Stimulated activated naive CD8-positive, alpha-beta T cell treated with anti-CD3 and anti-CD28 coated beads, Interleukin-15, Interleukin-2, amounts not matched to agents 100 ng/mL and 50 ng/mL, for 24 hours (primary cell): Measurements from ENCODE around the gene NFATC2.

Experiments used
- H3K27ac Mint-ChIP-seq: one replicate; pipeline ENCODE4 v1.8.0; 2021; ENCODE audit warnings: mild to moderate bottlenecking, mixed read lengths
- H3K27me3 Mint-ChIP-seq: one replicate; pipeline ENCODE4 v1.8.0; 2021; ENCODE audit warnings: mixed read lengths
- H3K36me3 Mint-ChIP-seq: one replicate; pipeline ENCODE4 v1.8.0; 2021; ENCODE audit warnings: low read depth, mixed read lengths
- H3K4me1 Mint-ChIP-seq: one replicate; pipeline ENCODE4 v1.8.0; 2021; ENCODE audit warnings: low read depth, mixed read lengths
- H3K4me3 Mint-ChIP-seq: one replicate; pipeline ENCODE4 v1.8.0; 2021; ENCODE audit warnings: mild to moderate bottlenecking, mixed read lengths
- H3K9me3 Mint-ChIP-seq: one replicate; pipeline ENCODE4 v1.8.0; 2021; ENCODE audit warnings: mixed read lengths

Gene NFATC2

GRCh38 chr20:51368461-51369211 is 173.9 kb downstream of the NFATC2 start:
- H3K27ac Mint-ChIP-seq: no peak overlapping the region
- peaks cover 4% of the 10 kb centered on the region for H3K9me3 Mint-ChIP-seq
- H3K27me3 Mint-ChIP-seq: no peaks in the 10 kb centered on the region
- no peak overlapping the region for H3K4me3 Mint-ChIP-seq
- peaks cover 4% of the 10 kb centered on the region for H3K36me3 Mint-ChIP-seq
- H3K4me1 Mint-ChIP-seq: peaks cover 4% of the 10 kb centered on the region

GRCh38 chr20:51366155-51366886 is 176.2 kb downstream of the NFATC2 start:
- H3K9me3 Mint-ChIP-seq: peaks cover 4% of the 10 kb centered on the region
- H3K4me1 Mint-ChIP-seq: peaks cover 4% of the 10 kb centered on the region
- peaks cover 4% of the 10 kb centered on the region for H3K36me3 Mint-ChIP-seq
- H3K27ac Mint-ChIP-seq: no peak overlapping the region
- H3K4me3 Mint-ChIP-seq: no peak overlapping the region
- H3K27me3 Mint-ChIP-seq: no peaks in the 10 kb centered on the region

- no peak overlapping the region for H3K27ac Mint-ChIP-seq
- peaks cover 4% of the 10 kb centered on the region for H3K36me3 Mint-ChIP-seq
- H3K9me3 Mint-ChIP-seq: peaks cover 4% of the 10 kb centered on the region
- H3K4me1 Mint-ChIP-seq: peaks cover 4% of the 10 kb centered on the region
- no peaks in the 10 kb centered on the region for H3K27me3 Mint-ChIP-seq
- no peak overlapping the region for H3K4me3 Mint-ChIP-seq
Measured at GRCh38 chr20:51365670-51366069, 176.8 kb downstream of the NFATC2 start.

- Mint-ChIP-seq H3K36me3 (peaks cover 4% of the 10 kb centered on the region), H3K27ac (no peak overlapping the region), H3K27me3 (no peaks in the 10 kb centered on the region), H3K4me3 (no peak overlapping the region), H3K4me1 (peaks cover under 1% of the 10 kb centered on the region), H3K9me3 (peaks cover 4% of the 10 kb centered on the region)
Measured at GRCh38 chr20:51363813-51364212, 178.7 kb downstream of the NFATC2 start.

GRCh38 chr20:51363378-51363777 is 179.1 kb downstream of the NFATC2 start:
- no peak overlapping the region for H3K4me3 Mint-ChIP-seq
- peaks cover 4% of the 10 kb centered on the region for H3K9me3 Mint-ChIP-seq
- H3K4me1 Mint-ChIP-seq: no peaks in the 10 kb centered on the region
- H3K27ac Mint-ChIP-seq: no peak overlapping the region
- no peaks in the 10 kb centered on the region for H3K27me3 Mint-ChIP-seq
- peaks cover 4% of the 10 kb centered on the region for H3K36me3 Mint-ChIP-seq

- peaks cover 4% of the 10 kb centered on the region for H3K36me3 Mint-ChIP-seq
- no peaks in the 10 kb centered on the region for H3K4me1 Mint-ChIP-seq
- no peak overlapping the region for H3K27ac Mint-ChIP-seq
- H3K4me3 Mint-ChIP-seq: no peak overlapping the region
- no peaks in the 10 kb centered on the region for H3K27me3 Mint-ChIP-seq
- peaks cover 4% of the 10 kb centered on the region for H3K9me3 Mint-ChIP-seq
Measured at GRCh38 chr20:51362254-51362653, 180.3 kb downstream of the NFATC2 start.

GRCh38 chr20:51361258-51361657 is 181.3 kb downstream of the NFATC2 start:
- Mint-ChIP-seq H3K36me3 (peaks cover 4% of the 10 kb centered on the region), H3K27ac (no peak overlapping the region), H3K4me1 (no peaks in the 10 kb centered on the region), H3K9me3 (peaks cover 4% of the 10 kb centered on the region), H3K4me3 (no peak overlapping the region), H3K27me3 (no peaks in the 10 kb centered on the region)

GRCh38 chr20:51360451-51361201 is 181.9 kb downstream of the NFATC2 start:
- Mint-ChIP-seq H3K36me3 (peaks cover 4% of the 10 kb centered on the region), H3K9me3 (peaks cover 4% of the 10 kb centered on the region), H3K4me1 (no peaks in the 10 kb centered on the region), H3K27ac (no peak overlapping the region), H3K27me3 (no peaks in the 10 kb centered on the region), H3K4me3 (no peak overlapping the region)

- no peak overlapping the region for H3K4me3 Mint-ChIP-seq
- peaks cover 4% of the 10 kb centered on the region for H3K36me3 Mint-ChIP-seq
- no peaks in the 10 kb centered on the region for H3K27me3 Mint-ChIP-seq
- no peak overlapping the region for H3K27ac Mint-ChIP-seq
- peaks cover 4% of the 10 kb centered on the region for H3K9me3 Mint-ChIP-seq
- H3K4me1 Mint-ChIP-seq: no peaks in the 10 kb centered on the region
Measured at GRCh38 chr20:51359947-51360346, 182.6 kb downstream of the NFATC2 start.

- no peak overlapping the region for H3K27ac Mint-ChIP-seq
- H3K9me3 Mint-ChIP-seq: peaks cover 4% of the 10 kb centered on the region
- peaks cover 4% of the 10 kb centered on the region for H3K36me3 Mint-ChIP-seq
- no peaks in the 10 kb centered on the region for H3K4me1 Mint-ChIP-seq
- no peak overlapping the region for H3K4me3 Mint-ChIP-seq
- H3K27me3 Mint-ChIP-seq: no peaks in the 10 kb centered on the region
Measured at GRCh38 chr20:51359401-51359800, 183.1 kb downstream of the NFATC2 start.

GRCh38 chr20:51358032-51358724 is 184.3 kb downstream of the NFATC2 start:
- no peak overlapping the region for H3K4me3 Mint-ChIP-seq

GRCh38 chr20:51357543-51357942 is 185.0 kb downstream of the NFATC2 start:
- H3K9me3 Mint-ChIP-seq: no peaks in the 10 kb centered on the region
- no peak overlapping the region for H3K27ac Mint-ChIP-seq
- H3K4me1 Mint-ChIP-seq: no peaks in the 10 kb centered on the region
- H3K27me3 Mint-ChIP-seq: no peaks in the 10 kb centered on the region
- H3K36me3 Mint-ChIP-seq: no peaks in the 10 kb centered on the region
- H3K4me3 Mint-ChIP-seq: no peak overlapping the region

More at GRCh38 chr20:51358032-51358724, 184.3 kb downstream of the NFATC2 start:
- Mint-ChIP-seq H3K9me3 (no peaks in the 10 kb centered on the region), H3K36me3 (no peaks in the 10 kb centered on the region), H3K27ac (no peak overlapping the region), H3K4me1 (no peaks in the 10 kb centered on the region), H3K27me3 (no peaks in the 10 kb centered on the region)

- Mint-ChIP-seq H3K27me3 (no peaks in the 10 kb centered on the region), H3K27ac (no peak overlapping the region), H3K4me1 (no peaks in the 10 kb centered on the region), H3K9me3 (no peaks in the 10 kb centered on the region), H3K4me3 (no peak overlapping the region), H3K36me3 (no peaks in the 10 kb centered on the region)
Measured at GRCh38 chr20:51356871-51357270, 185.6 kb downstream of the NFATC2 start.

- no peak overlapping the region for H3K4me3 Mint-ChIP-seq
- H3K27me3 Mint-ChIP-seq: no peaks in the 10 kb centered on the region
- no peaks in the 10 kb centered on the region for H3K36me3 Mint-ChIP-seq
- no peaks in the 10 kb centered on the region for H3K4me1 Mint-ChIP-seq
- no peak overlapping the region for H3K27ac Mint-ChIP-seq
- no peaks in the 10 kb centered on the region for H3K9me3 Mint-ChIP-seq
Measured at GRCh38 chr20:51354769-51355319, 187.7 kb downstream of the NFATC2 start.
